HTERT RPE-1 (cell line): ENCODE measurements around the gene STAM.

Experiments
- in situ Hi-C: fragments of 300-500 bp; cut with MboI; formaldehyde crosslinking; loops from 4 replicates; pipeline ENCODE4 v1.14.3; 2020; ENCODE audit warnings: low sequenced_read_pairs

Gene STAM

GRCh38 chr10:17758200-17758599 is 114.2 kb downstream of the STAM start:
- in situ Hi-C loops, result no loop called here

- in situ Hi-C loops, result no loop called here
Observed at GRCh38 chr10:17758896-17759295, 114.9 kb downstream of the STAM start.

- in situ Hi-C loops, result no loop called here
Observed at GRCh38 chr10:17764142-17764541, 120.2 kb downstream of the STAM start.

- in situ Hi-C loops, result no loop called here
Observed at GRCh38 chr10:17765602-17766001, 121.7 kb downstream of the STAM start.
